Measurements from ENCODE around the gene PTPN22.

- TF ChIP-seq CTCF (IDR thresholded peaks at IDR 0.05): no peak
- TF ChIP-seq POLR2A (IDR thresholded peaks at IDR 0.05): no peak
Measured at GRCh38 chr1:113818578-113818977, 52.9 kb downstream of the PTPN22 start.
